ENCODE data around the gene TWNK.

GRCh38 chr10:100999742-101000126 lies 12.4 kb downstream of the TWNK start, which contains the start of gene LZTS2:
- TF ChIP-seq CTCF (IDR thresholded peaks at IDR 0.05) (no peak), POLR2A (IDR thresholded peaks at IDR 0.05) (no peak)

All from heart left ventricle (tissue), 13 donors.